HG03159 (cell line): ENCODE measurements around the gene TSBP1.

Source experiments
- ATAC-seq: cut with Tn5 transposase; IDR thresholded peaks from one replicate; pipeline ENCODE4 v1.9.1; 2021; ENCODE audit warnings: mild to moderate bottlenecking, moderate library complexity; ENCODE audit not compliant: unreplicated experiment

Gene TSBP1

DNA sequence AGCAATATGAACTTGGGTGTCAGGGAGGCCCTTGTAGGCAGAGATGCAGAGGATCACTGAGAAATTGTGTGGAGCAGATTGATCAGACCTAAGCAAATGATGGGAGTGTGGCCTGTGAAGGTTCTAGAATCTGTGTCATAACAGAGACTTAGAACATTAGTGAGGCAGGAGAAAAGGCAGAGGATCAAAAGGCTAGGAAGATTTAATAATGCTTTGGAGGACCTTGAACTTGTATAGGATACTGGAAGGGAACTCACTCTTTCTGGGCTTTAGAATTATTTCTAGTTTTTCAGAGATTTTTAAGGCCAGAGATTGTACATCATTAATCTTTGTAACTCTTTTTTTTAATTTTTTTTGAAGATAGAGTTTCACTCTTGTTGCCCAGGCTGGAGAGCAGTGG lies at the start of gene TSBP1:
TSBP1 (minus strand) TSS at position 101 of the 400 bp plus-strand sequence. CDS start 197 bp downstream, outside the sequence.
- ATAC-seq = no peak

DNA sequence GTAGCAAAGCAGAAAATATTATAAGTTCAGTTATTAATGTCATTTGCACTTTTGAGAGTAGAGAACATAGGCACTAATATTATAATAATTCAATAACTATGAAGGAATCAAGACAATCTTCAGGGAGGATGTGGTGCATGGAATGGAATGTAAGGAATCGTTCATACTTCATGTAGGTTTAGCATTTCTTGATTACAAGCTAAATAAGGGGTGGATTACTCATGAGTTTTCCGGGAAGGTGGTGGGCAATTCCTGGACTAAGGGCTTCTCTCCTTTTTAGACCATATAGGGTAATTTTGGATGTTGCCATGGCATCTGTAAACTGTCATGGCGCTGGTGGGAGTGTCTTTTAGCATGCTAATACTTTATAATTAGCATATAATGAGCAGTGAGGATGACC lies 44.3 kb upstream of the TSBP1 start:
- no peak for ATAC-seq

GRCh38 chr6:32415521-32416019 lies 43.9 kb upstream of the TSBP1 start:
- no peak for ATAC-seq

GRCh38 chr6:32413427-32414047 lies 41.8 kb upstream of the TSBP1 start:
- no peak for ATAC-seq

GRCh38 chr6:32411566-32412327 lies 40.0 kb upstream of the TSBP1 start:
- ATAC-seq = no peak

- no peak for ATAC-seq
These were observed 39.2 kb upstream of the TSBP1 start for GRCh38 chr6:32410906-32411305.

GRCh38 chr6:32406857-32407256 lies 35.2 kb upstream of the TSBP1 start, which contains the start of gene BTNL2:
BTNL2 (minus strand) TSS chr6:32407181; CDS start chr6:32407123, 58 bp downstream.
- no peak for ATAC-seq

- no peak for ATAC-seq
These were observed 34.5 kb upstream of the TSBP1 start for GRCh38 chr6:32406197-32406596.

DNA sequence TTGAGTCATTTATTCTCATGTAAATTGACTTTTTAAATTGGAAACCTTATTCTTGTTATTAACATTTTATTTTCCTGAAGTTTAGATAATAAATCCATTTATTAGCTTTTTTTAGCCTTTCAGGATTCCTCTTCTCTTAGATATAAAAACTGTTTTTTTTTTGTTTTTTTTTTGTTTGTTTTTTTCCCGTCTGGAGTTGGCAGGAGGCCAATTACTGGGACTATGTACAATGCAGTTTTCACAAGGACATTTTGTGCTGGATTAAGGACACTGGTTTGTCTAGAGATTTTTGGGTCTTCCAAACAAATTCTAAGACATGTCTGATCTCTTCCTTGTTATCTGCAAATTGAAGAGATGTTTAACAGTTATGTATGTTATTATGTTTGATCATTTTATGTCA lies 34.0 kb upstream of the TSBP1 start:
- no peak for ATAC-seq

DNA sequence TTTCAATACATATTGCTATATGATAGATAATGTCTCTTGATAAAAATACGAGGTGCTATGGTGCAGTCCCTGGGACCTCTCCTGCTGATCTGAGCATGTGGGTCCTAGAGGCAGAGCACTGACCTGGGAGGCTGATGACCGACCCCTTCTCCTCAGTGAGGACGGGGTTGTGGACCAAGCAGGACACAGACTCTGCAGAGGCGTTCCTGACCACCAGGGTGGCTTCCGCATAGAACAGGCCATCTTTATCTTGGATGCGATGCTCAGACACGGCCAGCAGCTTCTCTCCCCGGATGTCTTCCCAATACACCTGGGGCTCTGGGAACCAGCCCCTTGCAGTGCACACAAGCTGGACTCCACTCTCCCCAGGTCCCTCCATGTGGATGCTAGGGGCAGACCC lies 31.1 kb upstream of the TSBP1 start:
- ATAC-seq = no peak

- ATAC-seq = no peak
These were observed 29.7 kb upstream of the TSBP1 start for GRCh38 chr6:32401284-32401963.

DNA sequence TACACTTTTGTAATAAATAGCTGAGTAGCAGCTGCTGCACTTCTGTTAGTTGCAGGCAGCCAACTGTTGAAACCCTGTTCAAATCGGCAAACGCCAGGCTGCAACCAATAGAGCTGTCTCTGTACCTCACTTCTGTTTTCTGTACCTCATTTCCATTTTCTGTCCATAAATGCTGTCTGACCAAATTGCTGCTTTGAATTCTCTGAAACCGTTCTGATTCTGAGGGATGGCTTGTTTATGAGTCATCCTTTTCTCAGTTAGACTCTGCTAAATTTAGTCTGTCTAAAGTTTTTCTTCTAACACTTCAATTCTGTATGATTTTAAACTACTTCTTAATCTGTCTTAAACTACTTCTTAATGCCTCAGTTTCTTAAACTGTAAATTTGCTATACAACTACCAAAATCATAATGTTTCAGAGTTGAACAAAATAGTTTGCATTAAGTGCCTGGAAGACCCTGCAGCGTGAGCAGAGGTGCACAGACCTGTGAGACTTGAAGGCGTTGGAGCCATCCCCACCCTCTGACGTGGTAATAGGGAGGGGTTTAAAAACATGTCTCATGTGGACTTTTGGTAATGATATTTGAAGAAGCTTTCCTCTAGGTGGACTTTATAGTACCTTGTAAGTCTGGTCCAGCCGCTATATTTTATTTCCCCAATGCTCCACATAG lies 25.7 kb upstream of the TSBP1 start:
- ATAC-seq = no peak

DNA sequence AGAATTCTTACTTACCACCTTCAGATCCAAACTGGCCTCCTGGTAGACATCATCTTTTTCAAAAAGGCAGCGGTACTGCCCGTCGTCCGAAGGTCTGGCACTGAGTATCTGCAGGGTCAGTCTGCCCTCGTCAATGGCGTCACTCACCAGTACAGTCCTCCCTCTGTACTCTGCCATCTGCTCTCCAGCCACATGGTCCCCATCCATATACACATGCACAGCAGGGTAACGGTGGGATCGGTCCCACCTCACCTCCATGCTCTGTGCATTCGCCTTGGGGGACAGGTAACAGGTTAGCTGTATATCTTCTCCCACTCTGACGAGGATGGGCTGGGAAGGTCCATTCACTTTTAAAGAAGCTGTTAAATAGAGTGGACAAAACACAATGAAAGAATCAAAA lies 24.3 kb upstream of the TSBP1 start:
- ATAC-seq = no peak

- no peak for ATAC-seq
These were observed 22.1 kb upstream of the TSBP1 start for GRCh38 chr6:32393665-32394420.

DNA sequence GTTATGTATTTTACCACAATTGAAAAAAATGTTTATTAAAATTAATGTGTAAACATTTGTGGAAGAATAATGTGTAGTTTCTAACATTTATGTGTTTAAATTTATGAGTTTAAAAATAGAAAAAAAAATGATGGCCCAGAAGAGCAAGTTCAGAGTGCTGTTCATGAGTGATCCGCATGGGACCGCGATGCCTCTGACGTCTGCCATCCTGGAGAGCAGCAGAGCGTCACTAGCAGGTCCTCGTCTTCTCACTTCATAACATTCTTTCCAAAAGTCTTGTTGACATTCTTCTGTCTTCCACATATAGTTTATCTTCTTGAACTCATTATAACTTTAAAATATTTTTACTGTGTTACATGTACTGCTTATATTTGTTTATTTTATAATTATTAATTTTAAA lies 19.8 kb upstream of the TSBP1 start:
- no peak for ATAC-seq

GRCh38 chr6:32387589-32388340 lies 16.1 kb upstream of the TSBP1 start:
- no peak for ATAC-seq

DNA sequence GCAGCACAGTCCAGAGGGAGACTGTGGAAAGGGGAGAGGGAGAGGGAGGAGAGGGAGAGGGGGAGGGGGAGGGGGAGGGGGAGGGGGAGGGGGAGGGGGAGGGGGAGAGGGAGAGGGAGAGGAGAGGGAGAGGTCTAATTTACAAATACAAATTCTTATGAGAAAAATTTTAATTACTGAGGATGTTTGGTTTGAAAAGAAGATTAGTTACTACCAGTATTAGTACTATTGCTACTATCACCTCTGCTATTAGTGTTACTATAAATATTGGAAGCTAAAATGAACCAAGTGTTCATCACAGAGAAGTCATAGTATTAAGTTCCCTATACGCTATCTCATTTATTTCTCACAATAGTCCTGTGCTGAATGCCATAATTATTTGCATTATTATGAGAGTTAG lies 14.3 kb upstream of the TSBP1 start:
- ATAC-seq = no peak

GRCh38 chr6:32382757-32383420 lies 11.2 kb upstream of the TSBP1 start:
- no peak for ATAC-seq

GRCh38 chr6:32379545-32379944 lies 7.8 kb upstream of the TSBP1 start:
- ATAC-seq = no peak
